Gastrocnemius medialis (tissue), 4 donors: ENCODE measurements around the gene HIBCH.

ENCODE experiments used
- POLR2A ChIP-seq, 2 donors: fragments of 450-650 bp; IDR thresholded peaks; one replicate each; pipeline ENCODE4 v1.6.1; 2017; ENCODE audit warnings: antibody characterized with exemption in 2 of 2, mild to moderate bottlenecking in 2 of 2, moderate library complexity in 2 of 2
- TF ChIP-seq, protein P1 (sequence below), 5 experiments: fragments of 450-650 bp in 3 of 5; fragments of 200-600 bp in 2 of 5; sonication (generic) in 2 of 5; IDR thresholded peaks in 4 of 5; conservative IDR thresholded peaks in 1 of 5; 1 replicate in 4 of 5; 2 replicates in 1 of 5; pipeline ENCODE4 v1.5.1; 2016 to 2019; ENCODE audit warnings: antibody characterized with exemption in 5 of 5, mild to moderate bottlenecking in 3 of 5, moderate library complexity in 3 of 5

DNA sequence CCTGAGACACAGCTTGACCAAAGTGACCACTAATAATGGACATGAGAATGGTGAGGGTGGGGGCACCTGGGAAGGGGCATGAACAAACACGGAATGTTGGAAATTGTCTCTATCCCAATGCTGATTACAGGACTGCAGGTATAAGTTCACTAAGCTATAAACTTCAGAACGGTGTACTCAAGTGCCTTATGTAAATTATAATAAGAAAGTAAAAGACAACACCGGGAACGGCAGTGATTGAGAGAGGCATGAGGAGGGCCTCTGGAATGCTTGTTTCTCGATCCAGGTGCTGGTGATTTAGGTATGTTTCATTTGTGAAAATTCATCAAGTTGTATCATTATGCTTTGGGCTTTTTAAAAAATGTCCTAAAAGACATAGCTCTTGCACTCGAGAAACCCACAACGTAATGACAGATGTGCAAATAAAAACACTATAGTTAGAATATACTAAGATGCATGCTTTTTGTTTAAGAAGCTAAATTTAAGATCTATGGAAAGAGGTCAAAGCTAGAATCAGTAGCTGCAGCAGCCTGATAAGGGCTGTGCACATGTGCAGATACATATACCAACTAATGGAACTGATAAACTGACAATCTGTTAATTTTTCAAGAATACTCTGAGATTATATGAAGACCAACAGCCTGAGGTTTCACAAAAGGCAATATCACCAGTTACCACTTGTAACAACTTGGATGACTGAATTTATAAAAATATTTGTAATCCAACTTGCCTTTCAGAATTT lies 7.6 kb downstream of the HIBCH start:
- TF ChIP-seq, protein P1, sequence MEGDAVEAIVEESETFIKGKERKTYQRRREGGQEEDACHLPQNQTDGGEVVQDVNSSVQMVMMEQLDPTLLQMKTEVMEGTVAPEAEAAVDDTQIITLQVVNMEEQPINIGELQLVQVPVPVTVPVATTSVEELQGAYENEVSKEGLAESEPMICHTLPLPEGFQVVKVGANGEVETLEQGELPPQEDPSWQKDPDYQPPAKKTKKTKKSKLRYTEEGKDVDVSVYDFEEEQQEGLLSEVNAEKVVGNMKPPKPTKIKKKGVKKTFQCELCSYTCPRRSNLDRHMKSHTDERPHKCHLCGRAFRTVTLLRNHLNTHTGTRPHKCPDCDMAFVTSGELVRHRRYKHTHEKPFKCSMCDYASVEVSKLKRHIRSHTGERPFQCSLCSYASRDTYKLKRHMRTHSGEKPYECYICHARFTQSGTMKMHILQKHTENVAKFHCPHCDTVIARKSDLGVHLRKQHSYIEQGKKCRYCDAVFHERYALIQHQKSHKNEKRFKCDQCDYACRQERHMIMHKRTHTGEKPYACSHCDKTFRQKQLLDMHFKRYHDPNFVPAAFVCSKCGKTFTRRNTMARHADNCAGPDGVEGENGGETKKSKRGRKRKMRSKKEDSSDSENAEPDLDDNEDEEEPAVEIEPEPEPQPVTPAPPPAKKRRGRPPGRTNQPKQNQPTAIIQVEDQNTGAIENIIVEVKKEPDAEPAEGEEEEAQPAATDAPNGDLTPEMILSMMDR (IDR thresholded peaks at IDR 0.05 in 4 of 5, conservative IDR thresholded peaks at IDR 0.05 in 1 of 5), result no peak
- no peak for TF ChIP-seq POLR2A (IDR thresholded peaks at IDR 0.05)
